ENCODE data around the gene FNIP2.
A peak's percentile ranks its signal among the peaks of the same experiment; 100 is the strongest.
"Not testable (repeated sequence)": the region's sequence is repeated elsewhere in the genome, so short reads cannot be mapped to it uniquely, and the experiment has no call there.

FNIP2 gene

GRCh38 chr4:158768555-158769174, at the start of gene FNIP2:
FNIP2 (plus strand) TSS chr4:158769026; CDS start chr4:158769213, 187 bp downstream.
- DNase-seq (ENCODE audit: low read depth in 2 of 2) = peak; percentile 54 to 55

GRCh38 chr4:158721680-158722079, 47.1 kb upstream of the FNIP2 start:
- no peak for DNase-seq (ENCODE audit: low read depth in 2 of 2)

DNA sequence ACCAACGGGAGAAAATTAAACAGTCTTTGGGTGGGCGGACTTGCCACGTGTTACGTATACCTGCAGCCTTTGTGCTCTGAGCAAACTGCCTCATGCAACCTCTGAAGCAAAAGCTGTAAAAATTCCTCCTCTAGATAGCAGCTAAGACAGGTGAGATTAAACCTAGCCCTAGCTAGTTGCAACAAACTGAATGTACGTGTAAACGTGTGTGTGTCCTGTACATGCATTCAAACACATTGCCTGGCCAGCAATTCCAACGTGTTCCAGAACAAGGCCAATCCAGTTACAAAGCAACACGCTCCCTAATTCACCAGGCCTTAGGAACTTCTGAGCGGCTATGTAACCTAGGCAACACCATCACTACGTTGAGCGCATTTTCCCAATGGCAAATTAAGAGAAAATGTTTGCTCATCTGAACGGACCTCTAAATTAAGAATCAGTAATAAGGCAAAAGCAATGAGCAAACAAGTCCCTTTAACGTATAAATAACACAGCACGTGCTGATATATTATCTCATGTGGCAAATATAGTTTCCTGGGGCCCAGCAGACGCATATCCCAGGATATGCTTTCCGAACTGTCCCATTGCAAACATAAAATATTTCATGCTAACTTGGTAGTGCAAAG, 46.4 kb upstream of the FNIP2 start:
- no peak for DNase-seq (ENCODE audit: low read depth in 2 of 2)

DNA sequence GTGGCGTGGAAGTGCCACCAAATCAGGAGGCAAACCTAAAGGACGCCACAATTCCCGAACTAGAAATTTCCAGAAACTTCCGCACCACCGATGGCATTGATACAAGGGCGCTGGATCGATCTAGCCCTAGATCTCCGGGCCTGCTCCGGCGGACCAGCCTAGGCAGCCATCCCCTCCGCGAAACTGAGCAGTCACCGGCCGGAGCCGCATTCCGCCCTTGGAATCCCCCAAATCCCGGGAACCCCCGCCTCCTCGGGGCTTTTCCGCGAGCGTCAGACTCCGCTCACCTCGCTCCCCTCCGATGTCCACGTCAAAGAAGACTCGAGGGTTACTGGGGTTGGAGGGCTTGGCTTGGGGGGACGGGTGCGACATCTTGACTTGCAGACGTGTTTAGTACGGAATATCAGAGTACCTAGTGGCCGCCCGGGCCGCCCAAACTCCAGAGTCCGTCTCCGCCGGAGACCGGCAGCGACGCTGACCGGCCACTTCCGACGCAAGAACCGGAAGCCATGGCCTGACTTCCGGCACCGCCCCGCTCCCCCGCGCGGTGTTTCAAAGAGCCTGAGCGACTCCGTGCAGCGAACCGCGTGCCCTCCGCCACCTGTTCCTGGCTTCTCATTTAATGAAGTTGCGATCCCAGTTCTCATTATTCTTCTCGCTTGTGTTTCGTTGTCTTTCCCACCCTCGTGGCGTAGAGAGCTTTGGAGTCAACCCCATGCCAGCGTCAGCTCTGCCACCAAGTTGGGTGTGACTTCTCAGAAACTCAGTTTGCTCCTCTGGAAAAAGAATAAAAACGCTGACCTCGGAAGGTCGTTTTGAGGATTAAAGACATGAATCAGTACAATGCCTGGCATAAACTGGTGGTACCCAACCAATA, 45.7 kb upstream of the FNIP2 start, which contains the start of gene PPID:
Gene PPID (minus strand): TSS at position 480 of the 877 bp plus-strand sequence. CDS start 108 bp downstream, at position 372.
- peak; percentile 77 to 80 for DNase-seq (ENCODE audit: low read depth in 2 of 2)

GRCh38 chr4:158724637-158725036, 44.2 kb upstream of the FNIP2 start:
- no peak for DNase-seq (ENCODE audit: low read depth in 2 of 2)

DNA sequence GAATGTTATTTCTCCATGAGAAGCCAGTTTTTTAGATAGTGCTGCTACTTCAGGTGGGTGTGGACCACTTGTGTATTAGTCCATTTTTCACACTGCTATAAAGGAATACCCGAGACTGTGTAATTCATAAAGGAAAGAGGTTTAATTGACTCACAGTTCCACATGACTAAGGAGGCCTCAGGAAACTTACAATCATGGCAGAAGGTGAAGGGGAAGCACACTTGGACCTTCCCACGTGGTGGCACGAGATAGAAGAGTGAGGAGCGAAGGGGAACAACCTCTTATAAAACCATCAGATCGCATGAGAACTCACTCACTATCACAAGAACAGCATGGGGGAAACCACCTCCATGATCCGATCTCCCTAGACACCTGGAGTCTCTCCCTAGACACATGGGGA, 42.2 kb upstream of the FNIP2 start:
- DNase-seq (ENCODE audit: low read depth in 2 of 2) = no peak

GRCh38 chr4:158728236-158728635, 40.6 kb upstream of the FNIP2 start:
- DNase-seq (ENCODE audit: low read depth in 2 of 2) = no peak

GRCh38 chr4:158729716-158730559, 38.9 kb upstream of the FNIP2 start:
- DNase-seq (ENCODE audit: low read depth in 2 of 2) = peak in 1 of 2 donors; percentile 49

- no peak for DNase-seq (ENCODE audit: low read depth in 2 of 2)
Observed at GRCh38 chr4:158738866-158739265, 30.0 kb upstream of the FNIP2 start.

GRCh38 chr4:158739600-158739999, 29.2 kb upstream of the FNIP2 start:
- no peak for DNase-seq (ENCODE audit: low read depth in 2 of 2)

DNA sequence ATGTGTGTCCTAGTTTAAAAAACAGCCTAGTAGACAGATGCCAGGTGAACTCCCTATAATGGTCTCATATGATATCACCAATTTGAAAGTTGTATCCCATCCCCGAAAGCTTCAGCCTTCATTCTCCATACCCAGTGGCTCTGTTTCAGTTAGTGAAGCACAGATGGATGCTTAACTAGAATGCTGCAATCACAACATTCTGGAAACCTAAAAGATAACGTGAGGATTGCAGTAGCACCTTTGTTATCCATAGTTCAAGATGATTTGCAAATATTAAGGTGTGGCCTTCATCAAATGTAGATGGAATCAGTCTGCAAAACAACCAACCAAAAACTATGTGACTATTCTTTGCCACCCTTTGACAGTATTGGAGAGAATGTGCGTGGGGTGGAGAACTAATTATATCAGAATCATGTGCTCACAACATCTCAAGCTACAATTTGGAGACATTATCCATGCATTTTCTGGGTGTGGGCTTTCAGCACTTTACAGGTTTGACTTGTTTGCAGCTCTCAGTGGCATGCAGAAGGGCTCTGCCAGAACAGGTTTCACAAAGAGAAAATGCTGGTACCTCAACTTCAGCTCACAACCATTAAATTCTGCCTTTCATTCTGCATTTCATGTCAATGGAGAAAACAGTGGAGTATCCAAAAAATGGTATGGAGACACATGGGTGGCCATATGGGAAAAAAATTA, 27.4 kb upstream of the FNIP2 start:
- no peak for DNase-seq (ENCODE audit: low read depth in 2 of 2)

DNA sequence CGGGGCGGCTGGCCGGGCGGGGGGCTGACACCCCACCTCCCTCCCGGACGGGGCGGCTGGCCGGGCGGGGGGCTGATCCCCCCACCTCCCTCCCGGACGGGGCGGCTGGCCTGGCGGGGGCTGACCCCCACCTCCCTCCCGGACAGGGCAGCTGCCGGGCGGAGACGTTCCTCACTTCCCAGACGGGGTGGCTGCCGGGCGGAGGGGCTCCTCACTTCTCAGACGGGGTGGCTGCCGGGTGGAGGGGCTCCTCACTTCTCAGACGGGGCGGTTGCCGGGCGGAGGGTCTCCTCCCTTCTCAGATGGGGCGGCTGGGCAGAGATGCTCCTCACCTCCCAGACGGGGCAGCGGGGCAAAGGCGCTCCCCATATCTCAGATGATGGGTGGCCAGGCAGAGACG, 22.3 kb upstream of the FNIP2 start:
- not testable (repeated sequence) for DNase-seq (ENCODE audit: low read depth in 2 of 2)

DNA sequence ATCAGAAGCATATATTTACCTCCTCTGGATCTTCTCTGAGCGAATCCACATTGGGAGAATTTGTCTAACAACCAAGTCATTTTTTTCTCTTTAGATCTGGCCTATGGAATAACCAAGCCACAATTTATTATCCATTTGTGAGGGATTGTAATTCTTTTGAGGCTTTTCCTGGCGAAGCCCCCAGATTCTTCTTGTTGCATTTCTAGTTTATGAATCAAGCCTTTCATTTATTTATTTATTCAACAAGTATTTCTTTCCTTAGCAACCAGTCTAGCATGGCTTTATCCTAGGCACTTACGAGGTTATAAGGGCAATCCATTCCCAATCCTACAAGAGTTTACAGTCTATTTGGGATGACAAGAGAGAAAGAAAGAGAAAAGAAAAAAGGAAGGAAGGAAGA, 18.4 kb upstream of the FNIP2 start:
- DNase-seq (ENCODE audit: low read depth in 2 of 2) = no peak

DNA sequence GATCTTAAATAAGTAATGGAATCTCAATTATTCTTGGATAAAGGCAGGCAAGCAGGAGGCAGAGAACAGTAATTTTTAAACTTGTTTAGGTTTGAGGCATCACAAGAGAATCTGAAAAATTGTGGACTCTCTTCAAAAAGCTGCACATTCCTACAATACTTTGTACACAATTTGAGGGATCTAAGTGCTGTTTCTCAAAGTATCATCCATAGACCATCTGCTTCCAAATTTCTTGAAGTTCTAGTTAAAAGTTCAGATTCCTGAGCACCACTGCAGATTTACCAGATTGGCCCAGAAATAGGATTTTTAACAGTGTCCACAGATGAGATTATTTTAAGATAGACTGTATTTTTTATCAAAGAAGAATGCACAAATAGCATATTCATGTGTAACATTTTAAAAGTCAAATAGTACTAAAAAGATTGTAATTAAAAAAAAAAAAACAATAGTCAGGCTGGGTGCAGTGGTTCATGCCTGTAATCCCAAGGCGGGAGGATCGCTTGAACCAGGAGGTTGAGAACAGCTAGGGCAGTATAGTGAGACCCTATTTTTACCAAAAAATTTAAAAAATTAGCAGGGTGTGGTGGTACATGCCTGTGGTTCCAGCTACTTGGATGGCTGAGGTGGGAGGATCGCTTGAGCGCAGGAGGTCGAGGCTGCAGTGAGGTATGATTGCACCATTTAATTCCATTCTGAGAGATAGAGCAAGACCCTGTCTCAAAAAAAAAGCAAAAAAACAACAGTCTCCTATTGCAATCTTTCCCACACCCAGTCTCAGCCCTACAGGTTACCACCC, 14.2 kb upstream of the FNIP2 start:
- no peak for DNase-seq (ENCODE audit: low read depth in 2 of 2)

DNA sequence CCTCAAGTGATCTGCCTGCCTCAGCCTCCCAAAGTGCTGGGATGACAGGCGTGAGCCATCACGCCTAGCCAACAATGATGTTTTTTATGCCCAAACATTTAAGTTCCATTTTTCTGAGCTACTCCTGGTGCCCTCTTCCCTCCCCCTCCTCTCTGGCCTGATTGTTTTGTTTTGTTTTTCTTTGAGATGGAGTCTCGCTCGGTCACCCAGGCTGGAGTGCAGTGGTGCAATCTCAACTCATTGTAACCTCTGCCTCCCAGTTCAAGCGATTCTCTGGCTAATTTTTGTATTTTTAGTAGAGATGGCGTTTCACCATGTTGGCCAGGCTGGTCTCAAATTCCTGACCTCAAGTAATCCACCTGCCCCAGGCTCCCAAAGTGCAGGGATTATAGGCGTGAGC, 13.0 kb upstream of the FNIP2 start:
- DNase-seq (ENCODE audit: low read depth in 2 of 2) = not testable (repeated sequence)

DNA sequence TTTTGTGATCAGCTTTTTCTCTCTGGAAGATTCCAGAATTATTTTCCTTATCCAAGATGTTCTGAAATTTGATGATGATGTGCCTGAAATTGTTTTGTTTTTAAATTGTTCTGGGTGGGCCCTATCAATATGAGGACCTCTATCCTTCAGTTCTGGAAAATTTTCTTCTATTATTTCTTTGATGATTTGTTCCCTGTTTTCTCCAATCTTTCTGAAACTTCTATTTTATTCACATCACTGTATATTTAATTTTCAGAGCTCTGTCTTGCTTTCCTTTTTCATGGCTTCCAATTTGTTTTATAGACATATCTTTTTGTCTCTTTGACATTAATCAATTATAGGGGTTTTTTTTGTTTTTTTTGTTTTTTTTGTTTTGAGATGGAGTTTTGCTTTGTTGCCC, 12.2 kb upstream of the FNIP2 start:
- no peak for DNase-seq (ENCODE audit: low read depth in 2 of 2)

GRCh38 chr4:158758142-158758541, 10.7 kb upstream of the FNIP2 start:
- DNase-seq (ENCODE audit: low read depth in 2 of 2) = no peak

DNA sequence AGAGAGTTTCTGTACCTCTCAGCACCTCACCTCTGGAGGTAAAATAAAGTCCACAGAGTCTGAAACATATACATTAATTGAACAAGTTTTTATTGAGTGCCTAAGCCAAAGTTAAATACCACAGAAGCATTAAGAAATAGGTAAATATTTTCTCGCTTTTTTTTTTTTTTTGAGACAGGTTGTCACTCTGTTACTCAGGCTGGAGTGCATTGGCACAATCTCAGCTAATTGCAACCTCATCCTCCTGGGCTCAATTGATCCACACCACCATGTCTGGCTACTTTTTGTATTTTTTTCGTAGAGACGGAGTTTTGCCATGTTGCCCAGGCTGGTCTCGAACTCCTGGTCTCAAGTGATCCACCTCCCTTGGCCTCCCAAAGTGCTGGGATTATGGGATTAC, 10.1 kb upstream of the FNIP2 start:
- no peak for DNase-seq (ENCODE audit: low read depth in 2 of 2)

- not testable (repeated sequence) for DNase-seq (ENCODE audit: low read depth in 2 of 2)
Observed at GRCh38 chr4:158759539-158759938, 9.3 kb upstream of the FNIP2 start.

- DNase-seq (ENCODE audit: low read depth in 2 of 2) = no peak
Observed at GRCh38 chr4:158760866-158761265, 8.0 kb upstream of the FNIP2 start.

All from stimulated activated CD8-positive, alpha-beta memory T cell treated with anti-CD3 and anti-CD28 coated beads, Interleukin-15, amount 100 ng/mL, for 48 hours (primary cell).